GM21423 (cell line): ENCODE results near the gene GIMAP8.

Experiments used
- ATAC-seq: cut with Tn5 transposase; IDR thresholded peaks from one replicate; pipeline ENCODE4 v1.9.1; 2021; ENCODE audit warnings: mild to moderate bottlenecking, moderate library complexity; ENCODE audit not compliant: unreplicated experiment

The GIMAP8 gene

GRCh38 chr7:150450491-150451001 lies at the start of gene GIMAP8:
Gene GIMAP8 (plus strand): TSS chr7:150450630. CDS start chr7:150466699, 16,069 bp downstream.
- ATAC-seq: peak; percentile 30

- no peak for ATAC-seq
Measured at GRCh38 chr7:150400788-150401423, 49.5 kb upstream of the GIMAP8 start.

DNA sequence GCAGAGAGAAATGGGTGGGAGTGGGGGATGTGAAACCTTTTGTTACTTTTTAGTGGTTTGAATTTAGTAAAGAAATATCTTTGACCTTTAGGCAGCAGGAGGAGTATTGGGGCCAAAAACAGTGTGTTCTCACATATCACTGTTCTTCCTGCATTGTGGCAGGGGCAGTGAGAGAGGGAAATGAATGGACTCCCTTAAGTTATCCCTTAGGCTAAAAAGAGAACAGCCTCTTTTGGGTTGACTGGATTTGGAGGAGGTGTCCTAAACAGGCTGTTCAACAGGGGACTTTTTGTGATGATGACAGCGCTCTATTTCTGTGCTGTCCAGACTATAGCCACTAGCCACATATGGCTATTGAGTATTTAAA lies 49.0 kb upstream of the GIMAP8 start:
- no peak for ATAC-seq

GRCh38 chr7:150401861-150402631 lies 48.4 kb upstream of the GIMAP8 start:
- no peak for ATAC-seq

DNA sequence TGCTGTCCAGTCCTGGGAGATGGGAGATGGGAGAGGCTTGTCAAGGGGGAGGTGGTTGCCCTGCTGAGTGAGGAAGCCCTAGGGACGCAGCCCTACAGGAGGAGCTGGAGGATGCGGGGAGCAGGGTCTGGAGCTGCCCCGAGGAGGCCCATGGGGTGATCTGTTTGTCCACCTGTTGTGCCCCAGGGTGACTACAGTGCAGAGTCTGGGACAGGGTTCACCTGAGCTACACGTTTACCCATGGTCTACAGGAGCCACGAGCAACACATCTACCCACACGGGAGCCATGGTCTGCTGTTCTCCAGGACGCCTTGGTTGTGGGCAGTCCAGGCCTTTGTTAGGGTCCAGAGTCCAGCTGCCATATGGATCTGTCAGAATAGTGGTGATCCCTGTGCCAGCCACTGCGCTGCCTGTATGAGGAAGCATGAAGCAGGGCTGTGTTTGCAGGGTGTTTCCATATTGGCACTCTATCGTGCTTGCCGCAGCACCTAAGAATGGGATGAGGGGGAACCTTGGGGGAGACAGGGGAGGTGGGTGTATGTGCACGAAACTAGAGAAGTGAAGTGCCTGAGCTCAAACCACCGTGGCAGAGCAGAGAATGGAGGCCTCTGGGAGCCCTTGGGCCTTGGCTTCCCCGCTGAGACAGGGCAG lies 47.6 kb upstream of the GIMAP8 start:
- ATAC-seq: no peak

DNA sequence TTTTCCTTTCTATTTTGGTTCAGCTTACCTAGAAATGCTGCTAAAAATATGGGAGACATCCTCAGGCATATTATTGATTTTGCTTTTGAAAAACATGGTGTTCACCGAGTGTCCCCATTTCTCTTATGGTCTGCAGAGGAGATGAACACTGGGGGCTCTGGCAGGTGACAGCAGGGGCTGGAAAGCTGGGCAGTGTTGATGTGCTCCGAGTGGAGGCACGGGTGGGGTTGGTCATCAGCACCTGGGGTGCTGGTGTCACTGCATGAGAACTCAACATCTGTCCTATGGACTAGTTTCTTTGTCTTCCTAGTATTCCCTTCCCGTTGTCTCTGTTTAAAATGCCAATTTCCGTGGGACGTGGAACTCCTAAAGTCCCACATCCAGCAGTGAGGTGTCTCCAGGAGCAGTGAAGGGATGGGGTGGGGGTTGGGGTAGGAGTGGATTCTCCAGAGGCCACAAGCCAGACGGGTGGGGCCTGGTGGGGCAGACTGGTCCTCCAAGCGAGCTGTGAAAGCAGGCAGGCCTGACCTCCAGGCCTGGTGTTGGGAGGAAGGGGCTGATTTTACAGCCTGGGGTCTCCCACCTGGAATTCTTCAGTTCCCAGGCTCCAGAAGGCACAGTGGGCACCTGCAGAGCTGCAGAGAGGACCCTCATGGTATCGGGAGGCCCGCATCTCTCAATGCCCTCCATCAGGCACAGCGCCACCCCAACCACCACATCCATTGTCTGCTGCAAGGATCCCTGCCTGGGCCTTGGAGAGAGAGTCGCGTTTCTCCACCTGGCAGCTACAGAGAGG lies 46.9 kb upstream of the GIMAP8 start:
- ATAC-seq: no peak

- ATAC-seq: no peak
Measured at GRCh38 chr7:150404172-150404804, 46.1 kb upstream of the GIMAP8 start.

GRCh38 chr7:150404805-150405583 lies 45.4 kb upstream of the GIMAP8 start:
- peak; percentile 36 for ATAC-seq

DNA sequence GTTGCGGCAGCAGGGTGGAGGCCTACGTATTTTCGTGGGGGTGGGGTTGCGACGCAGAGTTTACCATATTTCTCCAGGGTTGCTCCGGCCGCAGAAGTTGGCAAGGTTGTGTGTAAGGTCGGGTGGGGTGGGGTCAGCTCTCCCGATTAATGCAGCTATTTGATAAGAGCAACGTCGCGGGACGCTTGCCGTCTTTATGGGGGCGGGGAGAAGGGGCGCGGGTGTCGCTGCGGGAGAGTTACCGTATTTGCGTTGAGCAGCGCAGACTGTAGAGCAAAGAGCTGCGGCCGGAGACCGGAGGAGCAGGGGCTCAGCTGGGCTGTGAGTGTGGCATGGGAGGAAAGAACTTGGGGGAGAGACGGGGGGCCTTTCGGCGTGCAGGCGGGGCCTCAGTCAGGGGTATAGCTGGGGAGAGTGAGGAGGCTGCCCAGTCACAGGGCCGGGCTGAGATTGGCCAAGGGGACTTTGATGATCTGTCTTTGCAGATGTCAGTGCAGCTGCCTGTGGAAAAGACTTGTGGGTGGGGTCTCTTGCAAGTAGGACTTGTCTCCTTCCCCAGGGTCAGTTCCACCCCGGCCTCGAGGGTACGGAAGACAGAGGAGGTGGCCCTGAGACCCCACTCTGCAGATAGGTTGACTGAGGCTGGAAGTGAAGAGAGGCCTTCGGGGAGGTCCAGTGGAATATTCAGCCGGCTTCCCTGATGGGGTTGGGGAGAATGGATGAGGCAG lies 44.7 kb upstream of the GIMAP8 start:
- ATAC-seq: no peak

DNA sequence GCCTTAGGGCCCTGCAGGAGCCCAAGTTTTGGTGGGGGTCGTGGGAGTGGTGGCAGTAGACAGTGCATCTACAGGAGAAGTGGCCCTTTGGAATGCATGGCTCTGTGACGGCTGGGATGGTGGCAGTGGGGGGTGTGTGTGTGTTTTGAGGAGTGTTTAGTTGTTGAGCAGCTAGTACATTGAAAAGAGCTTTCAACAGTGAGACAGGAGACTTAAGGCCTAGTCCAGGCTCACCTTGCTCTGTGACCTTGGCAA lies 44.2 kb upstream of the GIMAP8 start:
- no peak for ATAC-seq

- ATAC-seq: peak; percentile 43
Measured at GRCh38 chr7:150406567-150407421, 43.6 kb upstream of the GIMAP8 start.

DNA sequence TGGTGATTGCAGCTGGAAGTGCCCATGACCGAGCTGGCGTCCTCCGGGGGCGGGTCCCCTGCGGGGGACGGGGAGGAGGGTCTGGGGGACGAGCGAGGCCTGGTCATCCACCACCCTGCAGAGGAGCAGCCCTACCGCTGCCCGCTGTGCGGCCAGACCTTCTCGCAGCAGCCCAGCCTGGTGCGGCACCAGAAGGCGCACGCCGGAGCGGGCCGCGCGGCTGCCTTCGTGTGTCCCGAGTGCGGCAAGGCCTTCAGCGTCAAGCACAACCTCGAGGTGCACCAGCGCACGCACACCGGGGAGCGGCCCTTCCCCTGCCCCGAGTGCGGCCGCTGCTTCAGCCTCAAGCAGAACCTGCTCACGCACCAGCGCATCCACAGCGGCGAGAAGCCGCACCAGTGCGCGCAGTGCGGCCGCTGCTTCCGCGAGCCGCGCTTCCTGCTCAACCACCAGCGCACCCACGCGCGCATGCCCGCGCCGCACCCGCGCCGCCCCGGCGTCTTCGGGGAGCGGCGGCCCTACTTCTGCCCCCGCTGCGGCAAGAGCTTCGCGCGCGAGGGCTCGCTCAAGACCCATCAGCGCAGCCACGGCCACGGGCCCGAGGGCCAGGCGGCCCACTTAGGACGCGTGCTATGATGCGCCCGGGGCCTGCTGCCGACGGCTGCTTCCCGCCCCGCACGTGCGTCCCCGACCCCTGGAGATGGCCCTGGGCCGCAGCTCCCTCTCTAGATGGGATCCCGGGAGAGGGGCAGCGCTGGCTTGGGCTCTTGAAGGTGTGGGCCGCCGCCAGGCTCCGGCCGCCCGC lies 42.6 kb upstream of the GIMAP8 start:
- no peak for ATAC-seq

GRCh38 chr7:150408393-150409299 lies 41.8 kb upstream of the GIMAP8 start:
- peak; percentile 41 for ATAC-seq

DNA sequence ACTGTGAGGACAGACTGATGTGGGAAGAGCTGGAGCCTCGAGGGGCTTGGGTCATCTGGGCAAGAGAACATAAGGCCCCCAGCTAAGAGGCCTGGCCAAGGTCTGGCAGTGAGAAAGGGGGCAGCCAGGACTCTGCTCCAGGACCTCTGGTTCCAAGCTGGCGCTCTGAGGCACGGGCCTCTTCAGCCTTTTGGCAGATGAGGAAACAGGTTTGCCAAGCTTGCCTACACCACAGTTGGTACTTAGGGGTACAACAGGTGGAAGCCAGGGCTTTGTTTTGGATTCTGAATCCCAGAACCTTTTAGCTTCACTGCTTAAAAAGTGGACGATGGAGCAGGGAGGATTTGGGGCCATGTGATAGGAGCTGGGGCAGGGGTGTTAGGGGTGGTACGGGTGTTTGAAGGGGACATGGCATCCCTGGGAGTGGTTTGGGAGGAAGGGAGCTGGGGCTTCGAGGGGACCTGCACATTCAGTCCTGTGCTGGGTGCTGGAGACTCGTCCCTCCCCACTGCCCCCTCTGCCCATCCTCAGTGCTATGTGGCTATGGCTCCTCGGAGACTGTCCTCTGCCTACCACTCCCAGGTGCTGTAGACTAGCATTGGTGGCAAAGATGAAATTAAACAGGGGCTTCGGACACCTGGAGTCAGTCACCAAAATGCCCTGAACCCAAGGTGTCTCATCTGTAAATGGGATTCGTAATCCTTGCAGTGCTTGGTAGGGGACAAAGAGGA lies 41.0 kb upstream of the GIMAP8 start:
- no peak for ATAC-seq

GRCh38 chr7:150410131-150410530 lies 40.3 kb upstream of the GIMAP8 start:
- no peak for ATAC-seq
